Measurements from ENCODE around the gene SS18.
"Not testable (repeated sequence)": the region's sequence is repeated elsewhere in the genome, so short reads cannot be mapped to it uniquely, and the experiment has no call there.

The SS18 gene, protein sequence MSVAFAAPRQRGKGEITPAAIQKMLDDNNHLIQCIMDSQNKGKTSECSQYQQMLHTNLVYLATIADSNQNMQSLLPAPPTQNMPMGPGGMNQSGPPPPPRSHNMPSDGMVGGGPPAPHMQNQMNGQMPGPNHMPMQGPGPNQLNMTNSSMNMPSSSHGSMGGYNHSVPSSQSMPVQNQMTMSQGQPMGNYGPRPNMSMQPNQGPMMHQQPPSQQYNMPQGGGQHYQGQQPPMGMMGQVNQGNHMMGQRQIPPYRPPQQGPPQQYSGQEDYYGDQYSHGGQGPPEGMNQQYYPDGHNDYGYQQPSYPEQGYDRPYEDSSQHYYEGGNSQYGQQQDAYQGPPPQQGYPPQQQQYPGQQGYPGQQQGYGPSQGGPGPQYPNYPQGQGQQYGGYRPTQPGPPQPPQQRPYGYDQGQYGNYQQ

GRCh38 chr18:26090130-26091046 is at the start of gene SS18:
SS18 (minus strand) TSS chr18:26090613; CDS start chr18:26090569, 44 bp downstream.
- peak; percentile 94 for DNase-seq (ENCODE audit: low read depth)
- TF ChIP-seq CTCF (IDR thresholded peaks at IDR 0.05; ENCODE audit: insufficient read depth, low read depth, low read length, missing control alignments) = no peak
- H3K4me3 ChIP-seq (ENCODE audit: low read length) = peak within 1 kb of the TSS; percentile 82

DNA sequence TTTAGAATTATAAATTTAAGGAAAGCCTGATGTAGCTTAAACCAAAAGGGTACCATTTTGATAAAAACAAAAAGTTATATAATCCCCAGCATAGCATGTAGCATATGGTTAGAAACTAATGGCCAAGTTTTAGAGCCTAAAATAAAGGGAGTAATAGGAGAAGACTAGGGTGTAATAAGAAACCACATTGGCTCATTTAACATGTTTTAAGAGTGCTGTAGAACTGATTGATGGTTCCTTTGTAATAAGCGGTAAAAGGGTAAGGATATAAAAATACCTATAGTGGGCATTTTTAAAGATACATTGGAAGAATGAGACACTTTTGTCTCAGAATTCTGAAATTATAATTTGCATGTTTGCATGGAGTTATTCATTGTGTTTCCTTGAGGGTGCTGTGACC is 45.1 kb upstream of the SS18 start:
- no peak for TF ChIP-seq CTCF (IDR thresholded peaks at IDR 0.05; ENCODE audit: insufficient read depth, low read depth, low read length, missing control alignments)
- DNase-seq (ENCODE audit: low read depth) = no peak
- H3K4me3 ChIP-seq (ENCODE audit: low read length) = no peak overlapping the region

DNA sequence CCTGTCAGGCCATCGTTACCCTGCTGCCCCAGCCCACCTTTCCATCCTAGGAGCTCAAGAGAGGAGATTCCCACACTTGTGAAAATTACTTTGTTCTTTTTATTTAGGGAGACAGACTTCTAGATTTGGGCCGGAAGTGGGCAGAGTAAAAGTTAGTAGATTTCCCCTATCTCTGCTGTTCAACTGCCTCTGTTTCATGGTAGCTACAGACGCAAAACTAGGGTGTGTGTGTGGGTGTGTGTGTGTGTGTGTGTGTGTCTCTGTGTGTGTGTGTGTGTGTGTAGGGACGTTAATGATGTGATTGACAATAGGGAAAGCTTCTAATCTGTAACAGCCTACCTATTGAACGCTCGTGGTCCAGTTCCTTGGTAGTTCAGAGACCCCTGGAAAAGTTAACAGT is 43.7 kb upstream of the SS18 start:
- no peak overlapping the region for H3K4me3 ChIP-seq (ENCODE audit: low read length)
- DNase-seq (ENCODE audit: low read depth) = no peak
- TF ChIP-seq CTCF (IDR thresholded peaks at IDR 0.05; ENCODE audit: insufficient read depth, low read depth, low read length, missing control alignments) = no peak

DNA sequence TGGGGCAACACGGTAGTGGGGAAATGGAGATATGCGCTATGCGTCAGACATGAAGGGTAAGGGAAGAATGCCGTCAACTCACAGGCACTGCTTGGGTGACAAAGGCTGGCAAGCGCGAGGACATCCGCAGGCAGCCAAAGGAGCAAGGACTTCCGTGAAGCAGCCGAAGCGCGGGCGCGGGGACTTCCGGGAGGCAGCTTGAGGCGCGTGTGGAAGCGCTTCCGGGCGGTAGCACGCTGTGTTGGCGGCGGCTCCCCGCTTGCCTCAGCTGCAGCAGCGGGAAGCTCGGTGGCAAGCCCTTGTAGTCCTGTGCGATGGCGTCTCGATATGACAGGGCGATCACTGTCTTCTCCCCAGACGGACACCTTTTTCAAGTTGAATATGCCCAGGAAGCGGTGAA is 43.2 kb upstream of the SS18 start, which contains the start of gene PSMA8:
TSS of gene PSMA8 (plus strand) at position 218 of the 400 bp plus-strand sequence. CDS start at position 315, 97 bp downstream.
- no peak for DNase-seq (ENCODE audit: low read depth)
- no peak for TF ChIP-seq CTCF (IDR thresholded peaks at IDR 0.05; ENCODE audit: insufficient read depth, low read depth, low read length, missing control alignments)
- H3K4me3 ChIP-seq (ENCODE audit: low read length) = no peak within 1 kb of the TSS

- H3K4me3 ChIP-seq (ENCODE audit: low read length); DNase-seq (ENCODE audit: low read depth): not testable (repeated sequence)
These were observed 37.8 kb upstream of the SS18 start for GRCh38 chr18:26128192-26128591.

GRCh38 chr18:26127786-26128185 is 37.4 kb upstream of the SS18 start:
- no peak overlapping the region for H3K4me3 ChIP-seq (ENCODE audit: low read length)
- no peak for TF ChIP-seq CTCF (IDR thresholded peaks at IDR 0.05; ENCODE audit: insufficient read depth, low read depth, low read length, missing control alignments)
- no peak for DNase-seq (ENCODE audit: low read depth)

DNA sequence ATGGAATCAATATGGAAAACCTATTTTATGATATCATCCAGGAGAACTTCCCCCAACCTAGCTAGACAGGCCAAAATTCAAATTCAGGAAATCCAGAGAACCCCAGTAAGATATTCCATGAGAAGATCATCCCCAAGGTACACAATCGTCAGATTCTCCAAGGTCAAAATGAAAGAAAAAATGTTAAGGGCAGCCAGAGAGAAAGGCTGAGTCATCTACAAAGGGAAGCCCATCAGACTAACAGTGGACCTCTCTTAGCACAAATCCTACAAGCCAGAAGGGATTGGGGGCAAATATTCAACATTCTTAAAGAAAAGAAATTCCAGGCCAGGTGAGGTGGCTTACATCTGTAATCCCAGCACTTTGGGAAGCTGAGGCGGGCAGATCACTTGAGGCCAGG is 31.6 kb upstream of the SS18 start:
- not testable (repeated sequence) for H3K4me3 ChIP-seq (ENCODE audit: low read length); DNase-seq (ENCODE audit: low read depth)
